Right forelimb (tissue), 1 donor: Measurements from ENCODE around the gene SNAPC3.
A peak's percentile ranks its signal among the peaks of the same experiment; 100 is the strongest.
"Not testable (repeated sequence)": the region's sequence is repeated elsewhere in the genome, so short reads cannot be mapped to it uniquely, and the experiment has no call there.

ENCODE experiments used
- DNase-seq: peaks from one replicate; pipeline ENCODE4 v3.0.0-alpha.2; 2018

SNAPC3 gene

DNA sequence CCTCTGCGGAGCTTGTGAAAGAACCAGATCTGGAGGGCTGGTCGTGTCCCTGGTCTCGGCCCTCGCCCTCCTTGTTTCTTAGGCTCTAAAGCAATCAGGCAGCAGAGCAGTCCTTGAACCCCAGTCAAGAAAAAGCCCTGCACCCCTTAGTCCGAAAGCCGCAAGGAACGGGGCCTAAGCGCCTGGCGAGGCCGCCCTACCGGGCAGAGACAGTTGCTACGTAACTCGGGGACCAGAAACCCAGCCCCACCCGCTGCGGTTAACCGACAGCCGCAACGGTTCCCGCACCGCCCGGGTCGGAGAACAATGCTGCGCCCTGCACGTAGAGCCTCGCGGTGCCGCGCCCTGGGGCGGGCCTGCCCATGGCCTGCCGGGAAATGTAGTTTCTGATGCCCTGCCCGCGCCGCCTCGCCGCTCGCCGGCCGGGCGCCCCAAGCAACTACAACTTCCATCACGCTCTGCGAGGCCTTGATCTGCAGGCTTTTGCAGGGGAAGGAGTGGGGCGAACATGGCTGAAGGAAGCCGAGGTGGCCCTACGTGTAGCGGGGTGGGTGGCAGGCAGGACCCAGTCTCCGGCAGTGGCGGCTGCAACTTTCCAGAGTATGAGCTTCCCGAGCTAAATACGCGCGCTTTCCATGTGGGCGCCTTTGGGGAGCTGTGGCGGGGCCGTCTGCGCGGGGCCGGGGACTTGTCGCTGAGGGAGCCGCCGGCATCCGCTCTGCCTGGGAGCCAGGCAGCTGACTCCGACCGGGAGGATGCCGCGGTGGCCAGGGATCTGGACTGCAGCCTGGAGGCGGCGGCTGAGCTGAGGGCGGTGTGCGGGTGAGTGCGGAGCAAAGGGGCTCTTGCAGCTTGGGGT is at the start of gene SNAPC3:
TSS of gene SNAPC3 (plus strand) at position 505 of the 859 bp plus-strand sequence. CDS start at position 509, 4 bp downstream.
- peak; percentile 97 for DNase-seq

GRCh38 chr9:15373881-15374280 is 48.8 kb upstream of the SNAPC3 start:
- no peak for DNase-seq

DNA sequence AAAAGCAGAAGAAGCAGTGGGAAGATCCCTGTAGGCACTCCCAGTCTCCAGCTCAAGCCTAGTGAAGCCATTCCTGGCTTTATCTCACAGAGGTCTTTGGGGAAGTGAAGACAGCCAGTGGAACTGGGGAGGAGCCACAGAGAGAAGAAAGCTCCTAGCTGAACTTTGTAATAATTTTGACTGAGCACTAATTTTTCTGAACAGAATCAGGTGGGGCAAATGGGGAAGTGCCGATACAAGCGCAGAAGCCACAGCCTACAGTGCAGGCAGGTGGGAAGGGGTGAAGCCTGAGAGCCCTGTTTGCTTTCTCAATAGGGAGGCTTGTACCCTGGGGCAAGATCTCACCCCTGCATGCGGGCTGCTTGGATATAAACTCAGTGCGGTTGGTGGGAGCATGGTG is 48.4 kb upstream of the SNAPC3 start:
- DNase-seq, result no peak

DNA sequence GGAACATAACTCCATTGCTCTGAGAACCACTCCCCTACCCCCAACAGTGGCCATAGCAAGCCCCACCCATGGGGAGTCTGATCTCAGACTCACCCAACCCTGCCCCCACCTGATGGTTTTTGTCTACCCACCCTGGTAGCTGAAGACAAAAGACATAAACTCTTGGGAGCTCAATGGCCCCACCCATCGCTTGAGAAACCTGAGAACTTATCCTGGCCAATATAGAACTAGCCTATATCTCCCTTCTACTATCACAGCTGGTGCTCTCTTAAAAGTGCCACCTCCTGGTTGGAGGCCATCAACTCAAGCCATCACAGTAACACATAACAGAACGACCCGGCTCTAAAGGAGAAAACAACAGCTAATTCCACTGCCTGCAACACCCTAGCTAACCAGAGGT is 47.9 kb upstream of the SNAPC3 start:
- DNase-seq, result no peak

DNA sequence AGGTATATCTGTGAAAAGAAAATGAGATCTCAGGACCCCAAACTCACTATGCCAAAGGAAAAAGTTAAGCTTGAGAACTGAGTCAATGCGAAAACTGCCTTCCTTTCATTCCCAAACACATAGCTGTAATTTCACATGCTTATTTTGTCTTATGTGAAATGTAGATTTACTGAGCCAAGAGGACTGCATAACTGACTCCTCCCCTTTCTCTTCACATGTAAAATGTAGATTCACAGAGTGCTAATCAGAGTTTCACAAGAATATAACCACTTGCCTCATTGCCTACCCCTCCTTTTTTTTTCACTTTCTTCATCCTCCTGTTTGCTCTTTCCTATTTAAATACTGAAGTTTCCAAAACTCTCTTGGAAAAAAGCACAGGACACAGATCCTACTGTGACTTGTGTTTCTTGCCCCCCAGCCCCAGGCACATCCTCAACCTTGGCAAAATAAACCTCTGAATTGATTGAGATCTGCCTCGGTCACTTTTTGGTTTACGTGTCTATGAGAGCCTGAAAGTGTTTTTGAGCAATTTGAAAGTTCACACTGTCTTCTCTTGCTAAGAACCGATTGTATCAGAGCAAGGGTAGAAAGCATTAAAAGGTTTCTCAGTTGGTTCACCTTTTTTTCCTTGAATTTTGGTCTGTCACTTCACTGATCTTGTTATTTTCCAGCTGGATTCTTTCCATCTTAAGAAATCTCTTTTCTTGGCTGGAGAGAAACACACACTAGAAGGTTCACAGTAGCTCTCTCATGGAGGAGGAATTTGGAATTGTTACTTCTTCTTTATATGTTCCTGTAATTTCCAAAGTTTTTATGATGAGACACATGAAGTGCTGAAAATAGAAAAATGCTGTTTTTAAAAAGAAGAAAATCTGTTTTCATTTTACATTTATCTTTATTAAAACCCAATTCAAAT is 44.8 kb upstream of the SNAPC3 start:
- DNase-seq, result no peak

DNA sequence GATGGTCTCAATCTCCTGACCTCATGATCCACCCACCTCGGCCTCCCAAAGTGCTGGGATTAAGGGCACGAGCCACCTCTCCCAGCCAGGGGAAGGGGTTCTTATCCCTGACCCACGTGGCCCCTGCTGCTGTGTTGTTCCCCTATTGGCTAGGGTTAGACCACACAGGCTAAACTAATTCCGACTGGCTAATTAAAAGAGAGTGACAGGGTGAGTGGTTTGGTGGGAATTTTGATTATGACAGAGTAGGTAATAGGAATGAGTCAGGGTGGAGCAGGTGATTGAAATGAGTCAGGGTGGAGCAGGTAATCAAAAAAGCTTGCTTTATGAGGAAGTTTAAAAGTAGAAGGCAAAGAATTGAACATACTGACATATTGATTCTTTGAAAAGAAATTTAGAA is 43.4 kb upstream of the SNAPC3 start:
- not testable (repeated sequence) for DNase-seq

GRCh38 chr9:15379888-15380287 is 42.8 kb upstream of the SNAPC3 start:
- DNase-seq, result not testable (repeated sequence)

- DNase-seq, result no peak
These were observed 41.2 kb upstream of the SNAPC3 start for GRCh38 chr9:15381491-15381890.

GRCh38 chr9:15386465-15386864 is 36.2 kb upstream of the SNAPC3 start:
- DNase-seq, result no peak

GRCh38 chr9:15389173-15389572 is 33.5 kb upstream of the SNAPC3 start:
- no peak for DNase-seq

- DNase-seq, result no peak
These were observed 33.0 kb upstream of the SNAPC3 start for GRCh38 chr9:15389631-15390030.

GRCh38 chr9:15390201-15390600 is 32.5 kb upstream of the SNAPC3 start:
- DNase-seq, result no peak

- no peak for DNase-seq
These were observed 30.3 kb upstream of the SNAPC3 start for GRCh38 chr9:15392363-15392762.

DNA sequence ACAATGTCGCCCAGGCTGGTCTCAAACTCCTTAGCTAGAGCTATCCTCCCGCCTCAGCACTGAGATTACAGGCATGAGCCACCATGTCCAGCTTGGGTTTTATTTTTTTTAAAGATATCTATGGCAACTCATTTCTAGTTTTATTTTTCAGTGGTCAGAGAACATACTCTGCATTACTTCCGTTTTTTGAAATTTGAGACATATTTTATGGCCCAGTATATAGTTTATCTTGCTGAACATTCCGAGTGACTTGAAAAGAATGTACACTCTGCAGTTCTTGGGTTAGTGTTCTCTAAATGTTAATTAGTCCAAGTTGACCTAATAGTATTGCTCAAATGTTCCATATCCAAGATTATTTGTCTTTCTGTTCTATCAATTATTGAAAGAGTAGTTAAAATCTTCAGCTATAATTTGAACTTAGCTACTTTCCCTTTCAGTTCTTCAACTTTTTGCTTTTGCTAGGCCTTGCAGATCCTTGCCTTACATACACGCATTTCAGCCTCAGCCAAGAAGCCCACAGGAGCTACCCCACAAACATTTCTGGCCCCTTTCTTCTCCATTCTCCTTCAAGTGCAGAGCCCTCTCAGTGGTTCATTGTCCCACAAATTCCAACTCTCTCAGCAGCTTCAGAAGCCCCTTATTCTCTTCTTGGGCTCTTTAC is 22.3 kb upstream of the SNAPC3 start:
- DNase-seq, result no peak

DNA sequence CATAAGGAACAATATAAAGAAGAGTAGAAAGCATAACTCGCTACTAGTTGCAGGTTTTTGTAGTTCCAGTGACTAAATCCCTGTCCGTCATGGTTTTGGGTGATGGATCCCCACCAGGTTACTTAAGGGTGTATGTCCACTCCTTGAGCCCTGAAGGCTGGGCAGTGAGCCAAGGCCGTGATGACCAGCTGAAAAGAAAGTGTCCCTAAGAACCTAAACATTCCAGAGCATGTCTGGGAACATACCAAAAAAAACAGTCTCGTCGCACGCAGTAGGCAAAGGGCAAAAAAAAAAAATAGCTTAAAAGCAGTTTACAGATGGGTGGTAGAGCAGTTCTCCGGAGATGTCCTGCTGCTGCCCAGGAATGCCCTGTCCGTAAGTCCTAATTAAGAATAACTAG is 21.4 kb upstream of the SNAPC3 start:
- no peak for DNase-seq

GRCh38 chr9:15403155-15403554 is 19.5 kb upstream of the SNAPC3 start:
- DNase-seq, result no peak

DNA sequence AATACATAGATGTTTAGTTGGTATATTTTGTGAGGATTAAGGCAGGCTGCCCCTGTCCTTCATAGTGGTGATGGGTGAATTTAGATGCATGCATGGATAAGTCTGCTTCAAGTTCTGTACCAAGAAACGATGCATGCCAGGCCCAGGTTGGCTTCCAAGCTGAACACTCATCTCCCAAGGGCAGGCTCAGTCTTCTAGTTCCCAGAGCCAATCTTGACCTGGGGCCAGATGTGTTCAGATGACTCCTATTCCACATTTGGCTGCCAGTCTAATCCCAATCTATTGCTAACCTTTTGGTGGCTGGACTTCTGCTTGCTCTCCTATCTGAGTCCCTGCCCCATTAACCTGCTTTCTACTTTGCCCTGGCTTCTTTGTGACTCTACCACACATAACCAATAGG is 18.5 kb upstream of the SNAPC3 start:
- no peak for DNase-seq

DNA sequence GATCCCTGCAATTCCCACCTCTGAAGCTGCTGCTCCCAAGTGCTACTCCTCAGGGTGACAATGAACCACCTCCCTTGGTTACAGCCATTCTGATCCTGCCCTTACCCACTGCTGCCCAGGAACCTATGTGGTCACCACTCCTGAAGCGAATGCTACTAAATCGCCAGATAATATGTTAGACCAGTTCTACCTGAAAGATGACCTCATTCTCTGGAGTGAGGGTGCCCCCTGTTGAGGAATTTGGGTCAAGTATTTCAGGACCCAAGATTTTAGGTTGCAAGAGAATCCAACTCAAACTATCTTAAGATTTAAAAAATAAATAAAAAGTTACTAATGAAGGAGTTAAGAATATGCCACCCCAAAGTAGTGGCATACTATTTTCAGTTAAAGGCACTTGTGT is 5.8 kb upstream of the SNAPC3 start:
- no peak for DNase-seq

DNA sequence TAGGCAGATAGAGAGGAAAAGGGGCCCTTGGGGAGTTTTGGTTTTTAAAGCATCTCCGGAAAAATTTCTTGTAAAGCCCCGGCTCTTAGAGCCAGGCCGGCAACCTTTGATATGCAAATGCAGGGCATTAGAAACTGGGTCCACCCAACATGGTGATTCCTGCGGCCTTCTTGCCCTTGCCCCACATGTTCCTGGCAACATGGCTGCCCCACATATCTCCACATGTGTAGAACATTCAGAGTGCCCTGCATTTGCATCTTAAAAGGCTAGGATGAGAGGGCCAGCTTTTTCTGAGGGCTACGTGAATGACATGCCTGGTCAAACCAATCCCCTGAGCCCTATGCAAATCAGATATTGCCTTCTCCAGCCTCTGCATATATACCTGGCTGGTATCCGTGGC is 5.0 kb upstream of the SNAPC3 start:
- no peak for DNase-seq

GRCh38 chr9:15420796-15421195 is 1.9 kb upstream of the SNAPC3 start:
- no peak for DNase-seq

DNA sequence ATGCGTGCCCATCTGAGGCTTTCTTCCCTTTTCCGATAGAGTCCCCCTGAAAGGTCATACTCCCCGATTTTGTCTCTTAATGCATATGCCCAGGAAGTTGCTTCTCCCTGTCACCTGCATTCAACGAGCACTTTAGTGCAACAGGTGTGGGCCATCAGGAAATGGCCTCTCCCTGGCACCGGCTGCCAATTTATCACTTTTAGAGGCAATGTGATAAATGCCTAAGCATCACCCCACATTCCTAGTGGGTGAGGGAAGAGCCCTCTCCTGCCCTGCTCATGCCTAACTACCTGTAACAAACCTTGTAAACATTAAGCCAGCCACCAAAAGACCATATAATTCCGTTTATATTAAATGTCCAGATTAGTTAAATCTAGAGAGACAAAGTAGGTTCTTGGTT is 1.1 kb upstream of the SNAPC3 start:
- no peak for DNase-seq

- no peak for DNase-seq
These were observed 695 bp upstream of the SNAPC3 start for GRCh38 chr9:15421990-15422371.

GRCh38 chr9:15423231-15423985 is 732 bp downstream of the SNAPC3 start:
- no peak for DNase-seq
